ENCODE data around the gene GPA33.
A peak's percentile ranks its signal among the peaks of the same experiment; 100 is the strongest.

The GPA33 gene

GRCh38 chr1:167119696-167120095 is 29.5 kb upstream of the GPA33 start:
- DNase-seq (ENCODE audit: extremely low spot score, insufficient read length, low read depth): no peak
- no peak for FAIRE-seq

GRCh38 chr1:167118188-167118587 is 28.0 kb upstream of the GPA33 start:
- no peak for FAIRE-seq
- no peak for DNase-seq (ENCODE audit: extremely low spot score, insufficient read length, low read depth)

GRCh38 chr1:167117225-167117624 is 27.0 kb upstream of the GPA33 start:
- FAIRE-seq: no peak

GRCh38 chr1:167116174-167116573 is 26.0 kb upstream of the GPA33 start:
- FAIRE-seq: no peak
- no peak for DNase-seq (ENCODE audit: extremely low spot score, insufficient read length, low read depth)

More at GRCh38 chr1:167117225-167117624, 27.0 kb upstream of the GPA33 start:
- DNase-seq (ENCODE audit: extremely low spot score, insufficient read length, low read depth): no peak

- no peak for DNase-seq (ENCODE audit: extremely low spot score, insufficient read length, low read depth)
- FAIRE-seq: no peak
Observed at GRCh38 chr1:167115655-167116054, 25.5 kb upstream of the GPA33 start.

GRCh38 chr1:167114725-167115124 is 24.5 kb upstream of the GPA33 start:
- no peak for DNase-seq (ENCODE audit: extremely low spot score, insufficient read length, low read depth)

GRCh38 chr1:167111868-167112709 is 21.9 kb upstream of the GPA33 start:
- FAIRE-seq: no peak

More at GRCh38 chr1:167114725-167115124, 24.5 kb upstream of the GPA33 start:
- FAIRE-seq: no peak

GRCh38 chr1:167110586-167110985 is 20.4 kb upstream of the GPA33 start:
- FAIRE-seq (peak; percentile 62), DNase-seq (ENCODE audit: extremely low spot score, insufficient read length, low read depth) (no peak)

More at GRCh38 chr1:167111868-167112709, 21.9 kb upstream of the GPA33 start:
- DNase-seq (ENCODE audit: extremely low spot score, insufficient read length, low read depth): no peak

GRCh38 chr1:167109125-167109524 is 18.9 kb upstream of the GPA33 start:
- DNase-seq (ENCODE audit: extremely low spot score, insufficient read length, low read depth) (no peak), FAIRE-seq (no peak)

GRCh38 chr1:167107456-167107855 is 17.3 kb upstream of the GPA33 start:
- no peak for FAIRE-seq
- no peak for DNase-seq (ENCODE audit: extremely low spot score, insufficient read length, low read depth)

GRCh38 chr1:167106119-167106461 is 15.9 kb upstream of the GPA33 start:
- FAIRE-seq (no peak), DNase-seq (ENCODE audit: extremely low spot score, insufficient read length, low read depth) (no peak)

- no peak for DNase-seq (ENCODE audit: extremely low spot score, insufficient read length, low read depth)
- no peak for FAIRE-seq
Observed at GRCh38 chr1:167105271-167106118, 15.3 kb upstream of the GPA33 start.

- FAIRE-seq (no peak), DNase-seq (ENCODE audit: extremely low spot score, insufficient read length, low read depth) (no peak)
Observed at GRCh38 chr1:167104256-167104633, 14.1 kb upstream of the GPA33 start.

GRCh38 chr1:167102906-167103573 is 12.9 kb upstream of the GPA33 start:
- no peak for DNase-seq (ENCODE audit: extremely low spot score, insufficient read length, low read depth)
- no peak for FAIRE-seq

GRCh38 chr1:167101754-167102153 is 11.6 kb upstream of the GPA33 start:
- DNase-seq (ENCODE audit: extremely low spot score, insufficient read length, low read depth): no peak
- no peak for FAIRE-seq

- FAIRE-seq (no peak), DNase-seq (ENCODE audit: extremely low spot score, insufficient read length, low read depth) (no peak)
Observed at GRCh38 chr1:167100730-167101129, 10.6 kb upstream of the GPA33 start.

GRCh38 chr1:167099851-167100250 is 9.7 kb upstream of the GPA33 start:
- FAIRE-seq (no peak), DNase-seq (ENCODE audit: extremely low spot score, insufficient read length, low read depth) (no peak)

- no peak for DNase-seq (ENCODE audit: extremely low spot score, insufficient read length, low read depth)
Observed at GRCh38 chr1:167095368-167095767, 5.2 kb upstream of the GPA33 start.

GRCh38 chr1:167094690-167095089 is 4.5 kb upstream of the GPA33 start:
- DNase-seq (ENCODE audit: extremely low spot score, insufficient read length, low read depth) (no peak), FAIRE-seq (no peak)

More at GRCh38 chr1:167095368-167095767, 5.2 kb upstream of the GPA33 start:
- no peak for FAIRE-seq

GRCh38 chr1:167093846-167094516 is 3.8 kb upstream of the GPA33 start, which contains the start of gene STYXL2:
Gene STYXL2, plus strand, starts transcription at chr1:167094075. Its CDS starts 775 bp downstream, at chr1:167094850.
- no peak for FAIRE-seq
- no peak for DNase-seq (ENCODE audit: extremely low spot score, insufficient read length, low read depth)
